Measurements from ENCODE around the gene GGT5.

- TF ChIP-seq, protein P1, sequence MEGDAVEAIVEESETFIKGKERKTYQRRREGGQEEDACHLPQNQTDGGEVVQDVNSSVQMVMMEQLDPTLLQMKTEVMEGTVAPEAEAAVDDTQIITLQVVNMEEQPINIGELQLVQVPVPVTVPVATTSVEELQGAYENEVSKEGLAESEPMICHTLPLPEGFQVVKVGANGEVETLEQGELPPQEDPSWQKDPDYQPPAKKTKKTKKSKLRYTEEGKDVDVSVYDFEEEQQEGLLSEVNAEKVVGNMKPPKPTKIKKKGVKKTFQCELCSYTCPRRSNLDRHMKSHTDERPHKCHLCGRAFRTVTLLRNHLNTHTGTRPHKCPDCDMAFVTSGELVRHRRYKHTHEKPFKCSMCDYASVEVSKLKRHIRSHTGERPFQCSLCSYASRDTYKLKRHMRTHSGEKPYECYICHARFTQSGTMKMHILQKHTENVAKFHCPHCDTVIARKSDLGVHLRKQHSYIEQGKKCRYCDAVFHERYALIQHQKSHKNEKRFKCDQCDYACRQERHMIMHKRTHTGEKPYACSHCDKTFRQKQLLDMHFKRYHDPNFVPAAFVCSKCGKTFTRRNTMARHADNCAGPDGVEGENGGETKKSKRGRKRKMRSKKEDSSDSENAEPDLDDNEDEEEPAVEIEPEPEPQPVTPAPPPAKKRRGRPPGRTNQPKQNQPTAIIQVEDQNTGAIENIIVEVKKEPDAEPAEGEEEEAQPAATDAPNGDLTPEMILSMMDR (IDR thresholded peaks at IDR 0.05) = peak in 3 of 4 experiments; percentile 19 to 40 (median 21)
- TF ChIP-seq POLR2A (IDR thresholded peaks at IDR 0.05) (peak; percentile 96), EP300 (IDR thresholded peaks at IDR 0.05) (no peak)
Measured at GRCh38 chr22:24270556-24271385, 25.9 kb upstream of the GGT5 start, which contains the start of gene SPECC1L.
